Left ventricle myocardium inferior (tissue), 1 donor: ENCODE measurements around the gene SPATC1L. TPM values are rescaled to one million over a fixed set of nuclear protein-coding genes. Genes with fewer than 3 reads are reported as not detected.

ENCODE experiments used
- DNase-seq: peaks from one replicate; pipeline ENCODE4 v3.0.0-alpha.2; 2020
- H3K27ac ChIP-seq: fragments of 200-600 bp; replicated peaks from 2 replicates; pipeline ENCODE4 v1.8.0; 2021
- H3K27me3 ChIP-seq: fragments of 200-600 bp; 2 replicates; pipeline ENCODE4 v1.8.0; 2021; ENCODE audit warnings: low read depth
- H3K36me3 ChIP-seq: fragments of 200-600 bp; 2 replicates; pipeline ENCODE4 v1.8.0; 2021
- H3K4me1 ChIP-seq: fragments of 200-600 bp; 2 replicates; pipeline ENCODE4 v1.8.0; 2021
- H3K4me3 ChIP-seq: fragments of 200-600 bp; 2 replicates; pipeline ENCODE4 v1.8.0; 2021; ENCODE audit warnings: mild to moderate bottlenecking, moderate library complexity
- H3K9me3 ChIP-seq: fragments of 200-600 bp; replicated peaks from 2 replicates; pipeline ENCODE4 v1.8.0; 2021
- CTCF ChIP-seq: fragments of 200-600 bp; IDR thresholded peaks from 2 replicates; pipeline ENCODE4 v1.8.0; 2021; ENCODE audit warnings: antibody characterized with exemption, mild to moderate bottlenecking, borderline replicate concordance
- intact Hi-C: fragments of 100-400 bp; cut with micrococcal nuclease; formaldehyde crosslinking; loops from one replicate; pipeline ENCODE4 v1.11.0; 2022
- total RNA-seq: library from RNA; stranded (reverse); fragmentation: NEBNext Ultra II Directional; extraction: Animal tissue kit (Norgen Biotek cat#: 25700); gene quantifications from one replicate; pipeline ENCODE4 v1.2.1, GENCODE V29; 2021
- donor health status: DM: no; HTN: yes; CAD: no; lungs with severe emphysema.

Gene SPATC1L
- total RNA-seq, 1 donor from 2014 or later: 7.0 TPM

GRCh38 chr21:46199436-46200373 lies 15.4 kb upstream of the SPATC1L start:
- Histone ChIP-seq H3K27ac (no peak overlapping the region), H3K4me3 (no peak overlapping the region), H3K27me3 (no peaks in the 10 kb centered on the region), H3K9me3 (no peaks in the 10 kb centered on the region), H3K4me1 (peaks cover 19% of the 10 kb centered on the region), H3K36me3 (peaks cover 81% of the 10 kb centered on the region)
- no peak for TF ChIP-seq CTCF
- intact Hi-C loops: no loop called here
- no peak for DNase-seq

GRCh38 chr21:46196733-46197132 lies 12.5 kb upstream of the SPATC1L start:
- intact Hi-C loops: no loop called here
- Histone ChIP-seq H3K27me3 (no peaks in the 10 kb centered on the region), H3K4me3 (no peak overlapping the region), H3K27ac (no peak overlapping the region), H3K9me3 (no peaks in the 10 kb centered on the region), H3K36me3 (peaks cover 83% of the 10 kb centered on the region), H3K4me1 (no peaks in the 10 kb centered on the region)
- DNase-seq: peak; percentile 9
- TF ChIP-seq CTCF: no peak

GRCh38 chr21:46195595-46196195 lies 11.4 kb upstream of the SPATC1L start:
- Histone ChIP-seq H3K9me3 (no peaks in the 10 kb centered on the region), H3K27me3 (no peaks in the 10 kb centered on the region), H3K4me3 (no peak overlapping the region), H3K27ac (no peak overlapping the region), H3K4me1 (peaks cover 10% of the 10 kb centered on the region), H3K36me3 (peaks cover 91% of the 10 kb centered on the region)
- DNase-seq: peak; percentile 5
- intact Hi-C loops: no loop called here
- no peak for TF ChIP-seq CTCF

GRCh38 chr21:46194374-46195334 lies 10.4 kb upstream of the SPATC1L start:
- peak; percentile 7 for DNase-seq
- H3K4me3 ChIP-seq: no peak overlapping the region
- no peak for TF ChIP-seq CTCF

GRCh38 chr21:46193829-46194373 lies 9.6 kb upstream of the SPATC1L start:
- Histone ChIP-seq H3K27me3 (no peaks in the 10 kb centered on the region), H3K9me3 (no peaks in the 10 kb centered on the region), H3K36me3 (peaks cover 77% of the 10 kb centered on the region), H3K4me3 (no peak overlapping the region), H3K27ac (no peak overlapping the region), H3K4me1 (peaks cover 28% of the 10 kb centered on the region)
- no peak for DNase-seq
- intact Hi-C loops: no loop called here
- TF ChIP-seq CTCF: no peak

More at GRCh38 chr21:46194374-46195334, 10.4 kb upstream of the SPATC1L start:
- H3K27me3 ChIP-seq: no peaks in the 10 kb centered on the region
- H3K36me3 ChIP-seq: peaks cover 85% of the 10 kb centered on the region
- intact Hi-C loops: no loop called here
- H3K9me3 ChIP-seq: no peaks in the 10 kb centered on the region
- peaks cover 21% of the 10 kb centered on the region for H3K4me1 ChIP-seq
- H3K27ac ChIP-seq: no peak overlapping the region
